ENCODE measurements around the gene OST4.

- TF ChIP-seq CTCF (IDR thresholded peaks at IDR 0.05) (no peak), EP300 (IDR thresholded peaks at IDR 0.05) (no peak)
Measured at GRCh38 chr2:27021253-27022049, 50.0 kb downstream of the OST4 start.

Measured in suprapubic skin (tissue), 3 donors.